ENCODE measurements around the gene PRKG1. TPM values are rescaled to one million over a fixed set of nuclear protein-coding genes. Genes with fewer than 3 reads are reported as not detected.
A peak's percentile ranks its signal among the peaks of the same experiment; 100 is the strongest.

PRKG1 gene
- polyA plus RNA-seq, 4 donors, result 0.45 to 7.4 (median 1.3) TPM

- Histone ChIP-seq H3K36me3 (ENCODE audit: control insufficient read depth in 3 of 3, insufficient read depth in 2 of 3, low read depth in 1 of 3, low read length in 3 of 3) (no peaks in the 10 kb centered on the region), H3K9me3 (ENCODE audit: control insufficient read depth in 2 of 2, insufficient read depth in 1 of 2, low read depth in 1 of 2, low read length in 1 of 2) (no peaks in the 10 kb centered on the region)
- FAIRE-seq, result no peak
Observed at GRCh38 chr10:51113007-51113406, 38.7 kb downstream of the PRKG1 start.

GRCh38 chr10:51117053-51117660 lies 42.9 kb downstream of the PRKG1 start:
- FAIRE-seq (no peak), DNase-seq (no peak)
- no peaks in the 10 kb centered on the region for H3K36me3 ChIP-seq (ENCODE audit: control insufficient read depth in 3 of 3, insufficient read depth in 2 of 3, low read depth in 1 of 3, low read length in 3 of 3)
- no peak overlapping the region for H3K27ac ChIP-seq (ENCODE audit: low read depth in 1 of 3, low read length in 2 of 3)
- H3K4me3 ChIP-seq (ENCODE audit: low read depth in 1 of 3, low read length in 3 of 3), result no peak overlapping the region
- no peaks in the 10 kb centered on the region for H3K4me1 ChIP-seq (ENCODE audit: control insufficient read depth in 3 of 3, insufficient read depth in 2 of 3, low read depth in 1 of 3, low read length in 2 of 3)
- no peaks in the 10 kb centered on the region for H3K27me3 ChIP-seq (ENCODE audit: control insufficient read depth in 3 of 3, insufficient read depth in 3 of 3, low read length in 3 of 3)
- H3K9me3 ChIP-seq (ENCODE audit: control insufficient read depth in 2 of 2, insufficient read depth in 1 of 2, low read depth in 1 of 2, low read length in 1 of 2), result no peaks in the 10 kb centered on the region
- WGBS, 3 donors, result 62 to 83% (median 72%) methylated on average over 3 of the region's 3 CpGs

More at GRCh38 chr10:51113007-51113406, 38.7 kb downstream of the PRKG1 start:
- 86 to 97% (median 92%) methylated on average over 1 of the region's 1 CpG for WGBS, 3 donors
- Histone ChIP-seq H3K27ac (ENCODE audit: low read depth in 1 of 3, low read length in 2 of 3) (no peak overlapping the region), H3K4me1 (ENCODE audit: control insufficient read depth in 3 of 3, insufficient read depth in 2 of 3, low read depth in 1 of 3, low read length in 2 of 3) (no peaks in the 10 kb centered on the region), H3K4me3 (ENCODE audit: low read depth in 1 of 3, low read length in 3 of 3) (no peak overlapping the region), H3K27me3 (ENCODE audit: control insufficient read depth in 3 of 3, insufficient read depth in 3 of 3, low read length in 3 of 3) (no peaks in the 10 kb centered on the region)
- DNase-seq, result no peak

GRCh38 chr10:51117794-51118193 lies 43.5 kb downstream of the PRKG1 start:
- no peak overlapping the region for H3K4me3 ChIP-seq (ENCODE audit: low read depth in 1 of 3, low read length in 3 of 3)
- FAIRE-seq (no peak), DNase-seq (no peak)
- 63 to 77% (median 75%) methylated on average over 1 of the region's 1 CpG for WGBS, 3 donors
- no peak overlapping the region for H3K27ac ChIP-seq (ENCODE audit: low read depth in 1 of 3, low read length in 2 of 3)
- no peaks in the 10 kb centered on the region for H3K4me1 ChIP-seq (ENCODE audit: control insufficient read depth in 3 of 3, insufficient read depth in 2 of 3, low read depth in 1 of 3, low read length in 2 of 3)
- no peaks in the 10 kb centered on the region for H3K27me3 ChIP-seq (ENCODE audit: control insufficient read depth in 3 of 3, insufficient read depth in 3 of 3, low read length in 3 of 3)
- no peaks in the 10 kb centered on the region for H3K9me3 ChIP-seq (ENCODE audit: control insufficient read depth in 2 of 2, insufficient read depth in 1 of 2, low read depth in 1 of 2, low read length in 1 of 2)
- no peaks in the 10 kb centered on the region for H3K36me3 ChIP-seq (ENCODE audit: control insufficient read depth in 3 of 3, insufficient read depth in 2 of 3, low read depth in 1 of 3, low read length in 3 of 3)

GRCh38 chr10:51119441-51119840 lies 45.2 kb downstream of the PRKG1 start:
- 75 to 92% (median 79%) methylated on average over 1 of the region's 1 CpG for WGBS, 3 donors
- Histone ChIP-seq H3K4me1 (ENCODE audit: control insufficient read depth in 3 of 3, insufficient read depth in 2 of 3, low read depth in 1 of 3, low read length in 2 of 3) (no peaks in the 10 kb centered on the region), H3K36me3 (ENCODE audit: control insufficient read depth in 3 of 3, insufficient read depth in 2 of 3, low read depth in 1 of 3, low read length in 3 of 3) (no peaks in the 10 kb centered on the region), H3K27me3 (ENCODE audit: control insufficient read depth in 3 of 3, insufficient read depth in 3 of 3, low read length in 3 of 3) (no peaks in the 10 kb centered on the region), H3K27ac (ENCODE audit: low read depth in 1 of 3, low read length in 2 of 3) (no peak overlapping the region), H3K4me3 (ENCODE audit: low read depth in 1 of 3, low read length in 3 of 3) (no peak overlapping the region), H3K9me3 (ENCODE audit: control insufficient read depth in 2 of 2, insufficient read depth in 1 of 2, low read depth in 1 of 2, low read length in 1 of 2) (no peaks in the 10 kb centered on the region)
- no peak for FAIRE-seq
- DNase-seq, result no peak

GRCh38 chr10:51121861-51122260 lies 47.6 kb downstream of the PRKG1 start:
- Histone ChIP-seq H3K4me3 (ENCODE audit: low read depth in 1 of 3, low read length in 3 of 3) (no peak overlapping the region), H3K27me3 (ENCODE audit: control insufficient read depth in 3 of 3, insufficient read depth in 3 of 3, low read length in 3 of 3) (no peaks in the 10 kb centered on the region), H3K36me3 (ENCODE audit: control insufficient read depth in 3 of 3, insufficient read depth in 2 of 3, low read depth in 1 of 3, low read length in 3 of 3) (no peaks in the 10 kb centered on the region), H3K4me1 (ENCODE audit: control insufficient read depth in 3 of 3, insufficient read depth in 2 of 3, low read depth in 1 of 3, low read length in 2 of 3) (no peaks in the 10 kb centered on the region), H3K9me3 (ENCODE audit: control insufficient read depth in 2 of 2, insufficient read depth in 1 of 2, low read depth in 1 of 2, low read length in 1 of 2) (no peaks in the 10 kb centered on the region), H3K27ac (ENCODE audit: low read depth in 1 of 3, low read length in 2 of 3) (no peak overlapping the region)
- DNase-seq (no peak), FAIRE-seq (no peak)
- 97% methylated on average over 4 of the region's 4 CpGs for WGBS, 3 donors

- DNase-seq (peak; percentile 5 to 9), FAIRE-seq (no peak)
- no peaks in the 10 kb centered on the region for H3K9me3 ChIP-seq (ENCODE audit: control insufficient read depth in 2 of 2, insufficient read depth in 1 of 2, low read depth in 1 of 2, low read length in 1 of 2)
- no peaks in the 10 kb centered on the region for H3K4me1 ChIP-seq (ENCODE audit: control insufficient read depth in 3 of 3, insufficient read depth in 2 of 3, low read depth in 1 of 3, low read length in 2 of 3)
- WGBS, 3 donors, result 73 to 89% (median 81%) methylated on average over 1 of the region's 1 CpG
- H3K36me3 ChIP-seq (ENCODE audit: control insufficient read depth in 3 of 3, insufficient read depth in 2 of 3, low read depth in 1 of 3, low read length in 3 of 3), result no peaks in the 10 kb centered on the region
- H3K4me3 ChIP-seq (ENCODE audit: low read depth in 1 of 3, low read length in 3 of 3), result no peak overlapping the region
- H3K27ac ChIP-seq (ENCODE audit: low read depth in 1 of 3, low read length in 2 of 3), result no peak overlapping the region
- no peaks in the 10 kb centered on the region for H3K27me3 ChIP-seq (ENCODE audit: control insufficient read depth in 3 of 3, insufficient read depth in 3 of 3, low read length in 3 of 3)
Observed at GRCh38 chr10:51124852-51125251, 50.6 kb downstream of the PRKG1 start.

GRCh38 chr10:51125518-51125917 lies 51.2 kb downstream of the PRKG1 start:
- Histone ChIP-seq H3K9me3 (ENCODE audit: control insufficient read depth in 2 of 2, insufficient read depth in 1 of 2, low read depth in 1 of 2, low read length in 1 of 2) (no peaks in the 10 kb centered on the region), H3K4me3 (ENCODE audit: low read depth in 1 of 3, low read length in 3 of 3) (no peak overlapping the region), H3K36me3 (ENCODE audit: control insufficient read depth in 3 of 3, insufficient read depth in 2 of 3, low read depth in 1 of 3, low read length in 3 of 3) (no peaks in the 10 kb centered on the region), H3K27me3 (ENCODE audit: control insufficient read depth in 3 of 3, insufficient read depth in 3 of 3, low read length in 3 of 3) (no peaks in the 10 kb centered on the region), H3K4me1 (ENCODE audit: control insufficient read depth in 3 of 3, insufficient read depth in 2 of 3, low read depth in 1 of 3, low read length in 2 of 3) (no peaks in the 10 kb centered on the region), H3K27ac (ENCODE audit: low read depth in 1 of 3, low read length in 2 of 3) (no peak overlapping the region)
- no peak for DNase-seq
- FAIRE-seq, result no peak
- 93 to 100% (median 95%) methylated on average over 2 of the region's 2 CpGs for WGBS, 3 donors

GRCh38 chr10:51129946-51130544 lies 55.8 kb downstream of the PRKG1 start:
- DNase-seq (no peak), FAIRE-seq (no peak)
- WGBS, 3 donors, result 48 to 66% (median 65%) methylated on average over 2 of the region's 2 CpGs
- Histone ChIP-seq H3K27me3 (ENCODE audit: control insufficient read depth in 3 of 3, insufficient read depth in 3 of 3, low read length in 3 of 3) (no peaks in the 10 kb centered on the region), H3K4me3 (ENCODE audit: low read depth in 1 of 3, low read length in 3 of 3) (no peak overlapping the region), H3K36me3 (ENCODE audit: control insufficient read depth in 3 of 3, insufficient read depth in 2 of 3, low read depth in 1 of 3, low read length in 3 of 3) (no peaks in the 10 kb centered on the region), H3K27ac (ENCODE audit: low read depth in 1 of 3, low read length in 2 of 3) (no peak overlapping the region), H3K9me3 (ENCODE audit: control insufficient read depth in 2 of 2, insufficient read depth in 1 of 2, low read depth in 1 of 2, low read length in 1 of 2) (no peaks in the 10 kb centered on the region), H3K4me1 (ENCODE audit: control insufficient read depth in 3 of 3, insufficient read depth in 2 of 3, low read depth in 1 of 3, low read length in 2 of 3) (no peaks in the 10 kb centered on the region)
